H9 (cell line): ENCODE data around the gene ABCG1. TPM values are rescaled to one million over a fixed set of nuclear protein-coding genes. Genes with fewer than 3 reads are reported as not detected.

Experiments
- DNase-seq: peaks from one replicate; pipeline ENCODE4 v3.0.0-alpha.2; 2017
- H2AFZ ChIP-seq: one replicate; pipeline ENCODE4 v1.6.1; 2013; ENCODE audit warnings: mild to moderate bottlenecking, low read length, control low read depth, moderate library complexity
- H2AK5ac ChIP-seq: 2 replicates; pipeline ENCODE4 v1.6.1; 2013; ENCODE audit warnings: low read length, control low read depth, mixed read lengths; ENCODE audit not compliant: insufficient read length
- H2BK120ac ChIP-seq: one replicate; pipeline ENCODE4 v1.6.1; 2013; ENCODE audit warnings: low read depth, mild to moderate bottlenecking, low read length, control low read depth, inconsistent platforms; ENCODE audit not compliant: poor library complexity, severe bottlenecking
- H2BK12ac ChIP-seq: 2 replicates; pipeline ENCODE4 v1.6.1; 2013; ENCODE audit warnings: low read length, control low read depth, mixed read lengths, low read depth; ENCODE audit not compliant: insufficient read length
- H2BK15ac ChIP-seq: 2 replicates; pipeline ENCODE4 v1.6.1; 2013; ENCODE audit warnings: low read depth, low read length, control low read depth
- H2BK20ac ChIP-seq: one replicate; pipeline ENCODE4 v1.6.1; 2013; ENCODE audit warnings: low read depth, mild to moderate bottlenecking, low read length, control low read depth, inconsistent platforms; ENCODE audit not compliant: poor library complexity, severe bottlenecking
- H2BK5ac ChIP-seq: 2 replicates; pipeline ENCODE4 v1.6.1; 2013; ENCODE audit warnings: low read length, control low read depth, mixed read lengths; ENCODE audit not compliant: insufficient read length
- H3K14ac ChIP-seq: 2 replicates; pipeline ENCODE4 v1.6.1; 2013; ENCODE audit warnings: low read length, control low read depth; ENCODE audit not compliant: insufficient read depth
- H3K18ac ChIP-seq: 2 replicates; pipeline ENCODE4 v1.6.1; 2013; ENCODE audit warnings: low read depth, mild to moderate bottlenecking, mixed read lengths, low read length, control low read depth; ENCODE audit not compliant: insufficient read length
- H3K23ac ChIP-seq: 2 replicates; pipeline ENCODE4 v1.6.1; 2013; ENCODE audit warnings: low read length, control low read depth, mixed read lengths, low read depth; ENCODE audit not compliant: insufficient read length
- H3K23me2 ChIP-seq: 2 replicates; pipeline ENCODE4 v1.6.1; 2013; ENCODE audit warnings: low read depth, mild to moderate bottlenecking, mixed read lengths, low read length, control low read depth; ENCODE audit not compliant: insufficient read length, poor library complexity, severe bottlenecking
- H3K27ac ChIP-seq: 2 replicates; pipeline ENCODE4 v1.5.1; 2013; ENCODE audit warnings: low read length, control low read depth, mixed read lengths, low read depth; ENCODE audit not compliant: insufficient read length
- H3K27me3 ChIP-seq: 2 replicates; pipeline ENCODE4 v1.6.1; 2013; ENCODE audit warnings: low read length, control low read depth, inconsistent platforms; ENCODE audit not compliant: insufficient read depth
- H3K4ac ChIP-seq: 2 replicates; pipeline ENCODE4 v1.6.1; 2013; ENCODE audit warnings: low read depth, mild to moderate bottlenecking, control low read depth, inconsistent platforms, low read length, moderate library complexity
- H3K4me1 ChIP-seq: 2 replicates; pipeline ENCODE4 v1.6.1; 2013; ENCODE audit warnings: low read length, control low read depth, inconsistent platforms; ENCODE audit not compliant: insufficient read depth
- H3K4me2 ChIP-seq: 2 replicates; pipeline ENCODE4 v1.6.1; 2013; ENCODE audit warnings: low read length, control low read depth, mixed read lengths; ENCODE audit not compliant: insufficient read length, insufficient read depth
- H3K56ac ChIP-seq: 2 replicates; pipeline ENCODE4 v1.6.1; 2013; ENCODE audit warnings: low read depth, mild to moderate bottlenecking, mixed read lengths, low read length, control low read depth; ENCODE audit not compliant: insufficient read length
- H3K79me1 ChIP-seq: 2 replicates; pipeline ENCODE4 v1.6.1; 2013; ENCODE audit warnings: low read depth, mild to moderate bottlenecking, moderate library complexity, low read length, control low read depth, inconsistent platforms; ENCODE audit not compliant: insufficient read depth, poor library complexity, severe bottlenecking
- H3K79me2 ChIP-seq: 2 replicates; pipeline ENCODE4 v1.6.1; 2013; ENCODE audit warnings: low read length, control low read depth, inconsistent platforms; ENCODE audit not compliant: insufficient read depth
- H3K9ac ChIP-seq: 2 replicates; pipeline ENCODE4 v1.6.1; 2013; ENCODE audit warnings: low read length, control low read depth, mixed read lengths; ENCODE audit not compliant: insufficient read length; ENCODE audit errors: extremely low read depth
- H3K9me3 ChIP-seq: one replicate; pipeline ENCODE4 v1.6.1; 2013; ENCODE audit warnings: low read depth, low read length, inconsistent platforms; ENCODE audit not compliant: control insufficient read depth
- H3T11ph ChIP-seq: one replicate; pipeline ENCODE4 v1.6.1; 2013; ENCODE audit warnings: mild to moderate bottlenecking, low read length, control low read depth, inconsistent platforms
- H4K20me1 ChIP-seq: one replicate; pipeline ENCODE4 v1.6.1; 2013; ENCODE audit not compliant: control insufficient read depth, insufficient read length, insufficient read depth
- H4K5ac ChIP-seq: 2 replicates; pipeline ENCODE4 v1.6.1; 2013; ENCODE audit warnings: low read depth, mild to moderate bottlenecking, mixed read lengths, low read length, control low read depth; ENCODE audit not compliant: insufficient read length
- H4K8ac ChIP-seq: replicated peaks from 2 replicates; pipeline ENCODE4 v1.6.1; 2013; ENCODE audit warnings: low read length, control low read depth, mixed read lengths, low read depth; ENCODE audit not compliant: insufficient read length
- H4K91ac ChIP-seq: 2 replicates; pipeline ENCODE4 v1.6.1; 2013; ENCODE audit warnings: low read depth, mild to moderate bottlenecking, moderate library complexity, mixed read lengths, low read length, control low read depth; ENCODE audit not compliant: insufficient read length
- H3K27ac Mint-ChIP-seq, 3 experiments: 2 replicates in 2 of 3; 3 replicates in 1 of 3; pipeline ENCODE4 v1.8.0; 2020 to 2021; ENCODE audit warnings: mixed read lengths in 3 of 3, mild to moderate bottlenecking in 1 of 3, moderate library complexity in 1 of 3
- H3K27me3 Mint-ChIP-seq: 2 replicates; pipeline ENCODE4 v1.8.0; 2021; ENCODE audit warnings: low read depth, mild to moderate bottlenecking, moderate library complexity, mixed read lengths
- H3K36me3 Mint-ChIP-seq, 3 experiments: 2 replicates in 2 of 3; 3 replicates in 1 of 3; pipeline ENCODE4 v1.8.0; 2020 to 2021; ENCODE audit warnings: low read depth in 3 of 3, mixed read lengths in 3 of 3; ENCODE audit not compliant: insufficient read depth in 1 of 3
- H3K4me1 Mint-ChIP-seq, 2 experiments: 2 replicates each; pipeline ENCODE4 v1.8.0; 2020; ENCODE audit warnings: mixed read lengths in 2 of 2
- H3K4me3 Mint-ChIP-seq, 2 experiments: 2 replicates in 1 of 2; 3 replicates in 1 of 2; pipeline ENCODE4 v1.8.0; 2020 to 2021; ENCODE audit warnings: mild to moderate bottlenecking in 2 of 2, mixed read lengths in 2 of 2, moderate library complexity in 1 of 2
- H3K9me3 Mint-ChIP-seq, 2 experiments: 2 replicates in 1 of 2; 3 replicates in 1 of 2; pipeline ENCODE4 v1.8.0; 2020; ENCODE audit warnings: mild to moderate bottlenecking in 2 of 2, mixed read lengths in 2 of 2, moderate library complexity in 1 of 2
- CTCF ChIP-seq: fragments of 200-600 bp; sonication (generic); conservative IDR thresholded peaks from 3 replicates; pipeline ENCODE4 v1.8.0; 2021; ENCODE audit warnings: antibody characterized with exemption, mild to moderate bottlenecking
- WGBS: extraction: QIAGEN DNeasy Blood & Tissue Kit; methylation state at CpG from one replicate; pipeline ENCODE4 v1.1.7; 2013; ENCODE audit warnings: missing lambda C conversion rate, low lambda C conversion rate, mixed read lengths; ENCODE audit not compliant: insufficient read length; ENCODE audit errors: extremely low coverage; 5-methylcytosine and 5-hydroxymethylcytosine counted together
- total RNA-seq: library from RNA; stranded (reverse); gene quantifications from 2 replicates; pipeline ENCODE4 v1.2.1, GENCODE V29; 2021

Gene ABCG1
- total RNA-seq, 1 experiment from 2014 or later, result 0.83 TPM

- no peak overlapping the region for H2BK15ac ChIP-seq
- no peak overlapping the region for H3K23ac ChIP-seq
- no peak for TF ChIP-seq CTCF
- no peak overlapping the region for H3K9ac ChIP-seq
- H3K56ac ChIP-seq, result no peak overlapping the region
- H3K27me3 ChIP-seq, result no peaks in the 10 kb centered on the region
- no peaks in the 10 kb centered on the region for H3K23me2 ChIP-seq
- H3K27ac Mint-ChIP-seq, result peak overlapping the region in 1 of 3 experiments; percentile 65; a peak in 2 of 7 replicates
- H3K18ac ChIP-seq, result no peak overlapping the region
- no peak overlapping the region for H4K5ac ChIP-seq
- H2BK5ac ChIP-seq, result no peak overlapping the region
- H3K27me3 Mint-ChIP-seq, result peaks cover 2% of the 10 kb centered on the region
- no peaks in the 10 kb centered on the region for H3K9me3 ChIP-seq
- no peaks in the 10 kb centered on the region for H3K79me2 ChIP-seq
- no peak overlapping the region for H2AK5ac ChIP-seq
- no peak overlapping the region for H3K14ac ChIP-seq
- H2AFZ ChIP-seq, result no peak overlapping the region
- no peak for DNase-seq
- H3T11ph ChIP-seq, result no peak overlapping the region
- H3K4me1 Mint-ChIP-seq, result peaks cover 0 to 3% of the 10 kb centered on the region in 2 experiments; a peak in 1 of 4 replicates
- no CpG with 5 or more reads among the region's 11 CpGs for WGBS
- H3K4me1 ChIP-seq, result 0 out of 2 replicates have a peak, but pooled peaks cover 1% of the 10 kb centered on the region
- H4K91ac ChIP-seq, result no peak overlapping the region
- H2BK120ac ChIP-seq, result no peak overlapping the region
- no peak overlapping the region for H3K4ac ChIP-seq
- no peak overlapping the region for H4K8ac ChIP-seq
- no peak overlapping the region for H2BK20ac ChIP-seq
- no peaks in the 10 kb centered on the region for H3K36me3 Mint-ChIP-seq
- no peak overlapping the region for H2BK12ac ChIP-seq
- H3K79me1 ChIP-seq, result no peaks in the 10 kb centered on the region
- no peaks in the 10 kb centered on the region for H4K20me1 ChIP-seq
- H3K27ac ChIP-seq, result no peak overlapping the region
- no peaks in the 10 kb centered on the region for H3K9me3 Mint-ChIP-seq
- H3K4me2 ChIP-seq, result no peak overlapping the region
- no peak overlapping the region for H3K4me3 Mint-ChIP-seq
Observed at GRCh38 chr21:42343963-42344510, 125.1 kb downstream of the ABCG1 start.
